Nucleus accumbens (tissue), 56 donors: ENCODE results near the gene XPO6.
"Not testable (repeated sequence)": the region's sequence is repeated elsewhere in the genome, so short reads cannot be mapped to it uniquely, and the experiment has no call there.

Experiments used
- DNase-seq, 56 donors: peaks; one replicate each; lab custom pipeline; 2025; lab: John Stamatoyannopoulos, UW

Gene XPO6

DNA sequence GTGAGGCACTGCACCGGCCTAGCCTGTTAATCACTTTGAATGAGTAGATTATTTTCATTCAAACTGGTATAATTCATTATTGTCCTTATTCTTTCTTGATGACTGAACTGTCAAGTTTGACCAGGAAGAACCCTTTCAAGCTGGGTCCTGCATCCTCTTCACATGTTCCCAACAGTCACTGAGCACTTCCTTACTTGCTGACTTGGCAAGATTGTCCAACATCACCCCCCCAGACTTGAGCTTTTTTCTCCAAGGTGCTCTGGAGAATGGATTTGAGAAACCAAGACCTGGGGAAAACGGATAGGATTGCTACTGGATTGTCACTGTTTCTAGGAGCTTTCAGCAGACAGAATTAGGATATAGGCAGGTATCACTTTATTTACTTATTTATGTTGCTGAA is 93.1 kb downstream of the XPO6 start:
- DNase-seq = no peak

DNA sequence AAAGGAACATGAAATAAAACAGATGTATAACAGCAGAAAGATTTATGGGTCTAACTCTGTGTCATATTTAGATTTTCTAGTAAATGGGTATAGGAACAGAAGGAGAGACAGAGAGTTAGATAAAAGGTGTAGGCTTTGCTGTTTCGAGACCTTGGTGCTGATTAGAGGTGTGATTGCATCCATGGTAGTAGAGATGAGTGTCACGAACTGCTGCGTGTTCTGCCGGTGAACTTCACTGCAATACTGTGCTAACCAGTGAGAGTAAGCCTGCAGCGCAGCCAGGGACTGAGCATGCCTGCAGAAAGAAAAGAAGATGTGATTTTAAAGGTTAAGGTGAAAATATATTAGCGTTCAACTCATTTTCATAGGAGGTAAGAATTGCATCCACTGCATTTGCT is 94.6 kb downstream of the XPO6 start:
- DNase-seq = no peak

DNA sequence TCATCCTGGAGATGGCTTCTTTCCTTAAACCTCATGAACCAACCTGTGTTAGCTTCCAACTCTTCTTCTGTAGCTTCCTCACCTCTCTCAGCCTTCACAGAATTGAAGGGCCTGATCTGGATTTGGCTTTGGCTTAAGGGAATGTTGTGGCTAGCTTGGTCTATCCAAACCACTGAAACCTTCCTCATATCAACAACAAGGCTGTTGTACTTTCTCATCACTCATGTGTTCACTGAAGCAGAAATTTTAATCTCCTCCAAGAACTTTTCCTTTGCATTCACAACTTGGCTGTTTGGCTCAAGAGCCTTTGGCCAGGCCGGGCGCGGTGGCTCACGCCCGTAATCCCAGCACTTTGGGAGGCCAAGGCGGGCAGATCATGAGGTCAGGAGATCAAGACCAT is 95.9 kb downstream of the XPO6 start:
- DNase-seq = not testable (repeated sequence)

DNA sequence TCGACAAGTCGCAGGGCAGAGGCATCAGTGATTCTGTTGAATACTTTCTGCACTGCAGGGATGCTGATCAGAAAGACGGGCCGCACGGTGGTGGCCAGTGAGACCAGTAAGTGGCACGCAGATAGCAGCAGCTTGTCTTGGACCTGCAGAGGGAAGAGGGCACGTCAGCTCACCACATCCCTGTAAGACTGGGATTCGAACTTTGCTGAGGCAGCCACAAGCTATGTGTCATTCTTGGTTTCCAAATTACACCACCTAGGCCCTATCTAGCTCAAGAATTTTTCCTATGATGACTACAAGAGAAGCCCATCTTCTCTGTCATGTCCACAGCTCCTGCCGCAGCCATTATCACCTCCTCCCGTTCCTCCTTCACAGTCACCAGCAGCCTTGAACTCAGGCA is 98.9 kb downstream of the XPO6 start:
- DNase-seq = no peak

DNA sequence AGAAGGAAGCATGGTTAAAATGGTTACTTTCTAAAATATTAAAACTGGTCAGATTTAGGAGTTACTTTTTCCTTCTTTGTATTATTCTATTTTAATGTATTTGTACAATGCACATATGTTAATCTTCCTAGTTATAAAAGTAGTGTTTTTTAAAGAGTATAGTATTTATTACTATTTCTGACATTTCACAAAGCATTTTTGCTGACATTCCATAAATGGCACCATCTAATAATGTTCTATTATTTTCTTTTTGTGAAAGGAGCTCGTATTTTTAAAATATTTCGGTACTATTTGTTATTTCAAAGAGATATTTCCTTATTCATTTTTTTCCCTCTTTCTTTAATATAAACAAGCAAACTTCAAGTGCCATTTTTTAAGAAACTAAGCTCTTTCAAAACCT is 100.8 kb downstream of the XPO6 start:
- no peak for DNase-seq

DNA sequence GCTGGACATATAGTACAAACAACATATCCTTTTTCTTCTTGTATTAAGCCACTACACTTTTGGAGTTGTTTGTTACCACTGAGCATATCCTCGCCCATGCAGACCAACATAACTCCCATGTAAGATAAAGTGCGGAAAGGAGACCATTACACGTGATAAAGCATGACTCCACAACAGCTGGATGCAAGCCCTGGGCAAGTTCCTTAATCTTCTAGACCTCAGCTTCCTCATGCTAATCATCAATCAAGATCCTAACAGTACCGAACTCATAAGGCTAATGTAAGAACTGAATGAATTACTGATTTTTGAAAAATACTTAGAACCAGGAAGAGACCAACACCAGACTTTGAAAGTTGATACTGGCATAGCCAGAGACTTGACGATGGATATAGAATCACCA is 101.3 kb downstream of the XPO6 start:
- no peak for DNase-seq

DNA sequence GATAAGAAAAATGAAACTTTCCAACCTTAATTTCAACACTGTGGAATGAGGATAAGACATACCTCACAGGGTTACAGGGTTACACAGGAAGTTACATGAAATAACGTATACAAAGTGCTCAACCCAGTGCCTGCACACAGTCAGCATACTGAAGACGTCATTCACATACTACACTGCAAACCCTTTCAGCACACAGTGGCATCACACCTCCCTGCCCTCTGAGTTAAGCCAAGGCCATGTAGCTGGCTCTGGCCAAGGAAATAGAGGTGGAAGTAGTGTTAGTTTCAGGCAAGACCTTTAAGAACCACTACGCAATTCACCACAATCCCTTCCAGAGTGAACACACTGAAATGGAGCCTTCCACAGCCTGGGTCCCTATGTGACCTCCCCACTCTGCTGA is 101.7 kb downstream of the XPO6 start:
- no peak for DNase-seq

DNA sequence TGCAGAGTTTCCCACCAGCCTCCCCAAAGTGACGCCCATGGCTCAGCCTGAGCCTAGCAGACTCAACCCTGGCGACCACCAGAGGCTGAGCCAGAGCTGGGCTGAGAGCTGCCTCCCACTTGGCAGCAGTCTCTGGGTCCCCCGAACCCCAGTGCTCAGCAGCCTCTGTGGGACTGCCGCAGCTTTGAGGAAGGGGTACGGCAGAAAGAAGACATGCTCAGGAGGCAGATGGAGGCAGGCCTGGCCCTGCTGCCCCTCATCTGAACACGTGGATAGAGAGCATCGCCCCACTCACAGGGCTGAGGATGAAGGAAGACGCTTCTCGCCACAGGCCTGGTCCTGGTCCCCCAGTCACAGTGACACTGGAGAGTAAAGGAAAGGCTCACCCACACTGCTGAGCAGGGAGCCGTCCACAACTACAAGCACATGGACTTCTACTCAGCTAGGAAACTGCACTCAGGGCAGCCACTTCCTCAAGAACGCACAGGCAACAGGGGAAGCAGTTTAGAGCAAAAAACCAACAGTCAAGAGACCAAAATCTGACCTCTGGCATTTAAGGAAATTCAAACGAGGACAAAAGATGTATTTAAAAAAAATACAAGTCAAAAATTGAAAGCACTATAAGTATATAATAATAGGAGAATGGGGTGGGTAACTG is 103.0 kb downstream of the XPO6 start:
- DNase-seq = no peak

DNA sequence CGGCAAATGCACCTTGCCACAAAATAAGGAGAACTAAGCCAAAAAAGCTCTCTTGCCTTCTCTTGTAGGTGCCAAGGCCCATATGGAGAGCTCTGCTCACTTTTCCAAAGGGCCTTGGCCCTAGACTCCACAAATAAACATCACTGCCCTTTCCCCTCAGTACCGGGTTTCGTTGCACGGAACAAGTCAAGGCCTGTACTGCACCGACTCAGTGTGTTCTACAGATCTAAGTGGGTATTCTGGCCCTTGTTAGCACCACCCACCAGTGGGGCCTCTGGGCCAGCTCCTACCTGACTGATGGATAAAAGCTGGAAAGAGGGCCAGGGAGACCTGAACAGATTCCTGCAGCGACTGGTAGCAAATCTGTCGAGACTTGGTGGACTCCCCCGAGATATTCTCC is 104.5 kb downstream of the XPO6 start:
- DNase-seq = no peak

DNA sequence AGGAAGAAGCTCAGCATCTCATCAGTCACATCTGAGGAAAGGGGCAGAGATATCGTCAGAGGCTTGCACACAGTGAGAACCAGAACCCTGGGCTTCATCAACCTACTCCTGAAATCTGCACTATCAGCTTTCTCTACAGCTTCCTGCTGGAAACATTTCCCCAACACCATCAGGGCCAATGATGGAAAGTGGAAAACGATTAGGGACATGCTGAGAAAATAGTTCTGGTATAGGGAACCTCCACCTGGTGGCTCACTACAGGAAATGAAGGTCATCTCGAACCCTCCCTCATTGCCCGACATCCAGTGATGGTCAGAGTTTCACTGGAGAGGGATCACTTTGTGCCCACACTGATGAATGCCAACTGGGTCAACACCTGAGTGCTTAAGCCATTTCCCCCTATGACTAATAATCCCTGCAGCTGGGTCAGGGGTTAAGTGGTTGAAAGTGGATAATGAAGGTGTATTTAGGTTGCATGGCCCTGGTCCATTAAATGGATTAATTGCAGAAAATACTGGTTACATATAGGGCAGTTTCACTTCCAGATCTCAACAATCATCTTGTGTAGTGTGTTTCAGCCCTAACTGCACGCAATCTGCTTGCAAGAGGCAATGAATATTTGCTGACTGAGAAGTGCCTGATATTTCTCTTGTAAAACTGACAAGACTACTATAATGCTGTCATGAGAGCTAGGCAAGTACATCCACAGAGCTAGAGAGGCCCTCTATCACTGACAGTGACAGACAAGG is 105.1 kb downstream of the XPO6 start:
- no peak for DNase-seq

DNA sequence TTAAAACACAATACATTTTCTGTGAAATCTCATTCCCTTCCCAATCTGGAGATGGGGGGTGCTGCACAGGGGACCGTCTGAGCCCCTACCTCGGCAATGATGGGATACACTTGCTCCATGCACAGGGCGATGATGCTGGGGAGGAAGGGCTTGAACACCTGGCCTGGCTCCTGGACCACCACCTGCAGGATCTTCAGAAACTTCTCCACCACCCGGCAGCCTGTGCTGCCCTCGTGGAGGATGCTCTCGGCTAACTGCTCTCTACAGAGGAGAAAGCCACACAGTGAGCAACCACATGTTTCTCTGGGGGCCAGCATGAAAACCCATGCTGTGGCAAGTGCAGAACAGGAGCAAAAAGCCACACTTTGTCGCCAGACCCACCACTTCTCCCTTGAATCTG is 105.8 kb downstream of the XPO6 start:
- DNase-seq = no peak

DNA sequence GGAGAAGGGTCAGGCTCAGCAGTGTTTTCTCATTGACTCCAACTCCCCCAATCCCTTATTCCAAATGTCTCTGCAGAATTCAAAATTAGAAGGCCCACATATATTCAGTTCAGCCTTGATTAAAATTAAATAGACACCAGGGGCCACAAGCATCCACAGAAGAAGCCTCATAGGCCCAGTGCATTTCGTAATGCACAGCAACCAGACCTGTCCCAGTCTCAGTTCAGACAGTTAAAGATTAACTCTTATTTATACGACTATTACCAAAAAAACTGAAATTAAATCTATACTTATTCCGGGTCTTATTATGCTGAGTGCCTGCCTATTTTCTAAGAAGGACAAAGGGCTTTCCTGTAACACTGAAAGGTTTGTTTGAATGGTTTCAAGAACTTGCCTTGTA is 106.5 kb downstream of the XPO6 start:
- no peak for DNase-seq

DNA sequence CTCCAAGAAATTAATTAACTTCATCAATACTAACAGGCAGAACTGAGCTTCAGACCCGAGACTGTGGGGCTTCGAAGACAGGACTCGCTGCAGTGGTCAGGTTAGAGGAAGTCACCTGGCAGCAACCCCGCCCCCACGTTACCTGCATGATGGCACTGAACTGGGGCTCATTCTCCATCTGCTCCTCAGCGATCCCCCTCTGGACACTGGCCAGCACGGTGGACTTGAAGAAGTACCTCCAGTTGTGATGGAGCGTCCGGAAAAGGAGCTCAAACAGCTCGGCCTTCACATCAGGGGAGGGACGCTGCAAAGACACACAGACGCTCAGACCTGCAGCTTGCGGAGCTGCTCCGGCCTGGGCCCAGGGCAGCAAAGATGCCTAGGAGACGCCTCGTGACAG is 107.4 kb downstream of the XPO6 start:
- DNase-seq = no peak

DNA sequence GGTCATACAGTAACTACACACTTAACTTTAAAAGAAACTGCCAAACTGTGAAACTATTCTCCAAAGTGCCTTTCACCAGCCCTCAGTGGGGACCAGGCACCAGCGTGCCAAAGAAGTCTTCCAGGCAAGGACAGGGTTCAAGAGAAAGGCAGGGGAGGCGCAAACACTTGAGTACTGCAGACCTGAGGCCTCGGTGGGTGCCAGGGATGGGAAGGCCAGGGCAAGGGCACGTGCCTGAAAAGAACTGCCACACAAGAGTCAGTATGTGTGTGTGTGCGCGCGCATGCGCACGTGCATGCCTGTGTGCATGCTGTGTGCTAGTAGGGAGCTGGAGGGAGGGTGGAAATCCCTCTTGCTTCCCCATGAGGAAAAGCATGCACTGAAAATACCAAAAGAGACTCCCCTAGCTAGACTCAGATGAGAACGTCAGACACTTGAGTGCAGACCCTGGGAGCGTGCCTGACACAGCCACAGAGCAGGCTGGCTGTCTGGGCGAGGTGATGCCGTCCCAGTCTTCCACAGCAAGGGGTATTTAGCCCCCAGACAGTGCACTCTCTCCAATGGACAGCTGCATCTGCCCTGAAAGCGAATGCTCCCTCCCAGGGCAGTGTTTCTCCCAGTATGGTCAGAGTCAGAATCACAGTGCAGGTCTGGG is 108.1 kb downstream of the XPO6 start:
- no peak for DNase-seq

DNA sequence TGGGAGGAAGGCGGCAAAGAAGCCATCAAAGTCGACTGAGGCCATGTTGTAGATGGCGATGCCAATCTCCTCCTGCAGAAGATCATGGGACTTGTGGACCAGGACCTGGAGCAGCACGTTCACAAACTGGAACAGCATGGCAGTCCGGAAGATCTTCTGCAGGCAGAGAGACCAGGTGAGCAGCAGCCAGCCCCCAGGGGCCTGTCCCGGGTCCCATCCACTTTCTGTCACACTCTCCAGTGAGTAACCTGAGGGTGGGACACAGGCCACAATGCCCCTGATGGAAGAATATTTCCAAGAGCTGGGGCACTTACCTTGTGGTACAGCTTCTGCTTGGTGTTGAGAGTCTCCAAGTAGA is 110.3 kb downstream of the XPO6 start:
- no peak for DNase-seq

DNA sequence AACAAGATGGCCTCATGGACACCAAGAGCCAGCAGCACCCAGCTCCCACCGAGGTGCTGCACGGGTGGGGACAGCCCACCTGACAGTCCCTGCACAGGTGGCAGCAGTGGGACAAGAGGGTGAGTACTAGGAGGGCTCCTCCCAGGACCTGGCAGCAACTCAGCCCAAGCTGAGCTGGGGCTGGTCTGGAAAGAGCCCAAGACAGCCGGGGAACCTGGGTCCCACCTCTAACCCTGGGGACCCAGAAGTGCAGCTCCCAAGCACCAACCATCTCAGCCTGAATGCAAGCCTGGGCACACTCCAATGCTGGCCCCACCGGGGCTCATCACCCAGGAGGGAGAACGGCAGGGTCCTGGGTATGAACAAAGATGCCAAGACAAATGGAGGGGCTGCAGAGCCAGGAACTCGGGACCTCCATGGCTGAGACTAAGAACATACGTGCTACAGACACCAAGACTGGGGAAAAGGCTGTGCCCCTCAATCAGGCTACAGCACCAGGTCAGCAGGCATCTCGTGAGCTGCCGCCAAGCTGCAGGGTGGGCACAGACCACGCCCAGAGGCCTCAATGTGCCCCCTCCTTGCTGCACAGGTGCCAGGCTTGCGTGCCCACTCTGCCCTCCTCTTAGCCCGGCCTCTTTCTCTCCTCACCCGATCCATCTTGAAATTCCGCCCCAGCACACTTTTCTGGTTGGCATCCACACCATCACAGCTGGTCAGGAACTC is 110.8 kb downstream of the XPO6 start:
- DNase-seq = no peak

DNA sequence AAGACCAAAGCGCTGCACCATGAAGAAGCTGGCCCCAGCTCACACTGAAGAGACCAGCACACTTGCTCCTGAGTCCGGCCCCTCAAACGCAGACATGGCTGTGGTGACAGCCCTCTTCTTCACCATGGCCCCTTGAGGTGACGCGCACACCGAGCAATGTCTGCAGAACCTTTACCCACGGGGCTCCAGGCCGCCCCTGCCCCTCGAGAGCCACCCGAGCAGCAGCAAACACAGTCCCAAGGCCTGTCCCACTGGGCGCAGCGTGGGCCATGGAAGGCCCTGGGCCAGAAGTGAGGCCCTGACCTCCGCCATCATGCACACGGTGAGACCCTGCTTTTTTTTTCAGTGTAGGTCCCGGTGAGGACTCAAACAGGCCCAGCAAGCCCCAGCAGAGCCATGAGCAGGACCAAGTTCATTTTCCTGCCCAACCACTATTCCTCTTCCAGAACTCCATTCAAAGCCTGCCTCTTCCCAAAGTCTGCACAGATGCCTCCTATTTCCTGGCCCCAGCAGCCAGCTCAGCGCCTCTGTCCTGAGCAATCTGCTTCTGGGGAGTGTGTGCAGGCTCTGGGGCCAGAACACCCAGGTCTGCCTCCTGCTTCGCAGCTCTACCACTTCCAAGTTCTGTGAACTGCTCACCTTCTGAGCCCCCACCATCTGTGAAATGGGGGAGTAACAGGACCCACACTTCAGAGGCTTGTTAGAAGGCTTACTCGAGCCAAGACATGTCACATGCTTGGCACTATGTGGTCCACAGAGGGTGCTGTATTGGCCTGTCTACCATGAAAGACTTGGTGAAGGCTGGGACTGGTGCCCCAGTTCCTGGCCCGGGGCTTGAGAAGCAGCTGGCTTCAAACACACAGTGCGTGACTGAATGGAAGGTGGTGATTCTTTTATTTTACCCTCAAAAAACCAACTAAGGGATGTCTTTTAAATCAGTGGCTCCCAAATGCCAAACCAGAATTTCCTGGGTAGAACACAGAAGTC is 112.5 kb downstream of the XPO6 start:
- DNase-seq = peak in 2 of 56 donors; percentile 9 to 17

DNA sequence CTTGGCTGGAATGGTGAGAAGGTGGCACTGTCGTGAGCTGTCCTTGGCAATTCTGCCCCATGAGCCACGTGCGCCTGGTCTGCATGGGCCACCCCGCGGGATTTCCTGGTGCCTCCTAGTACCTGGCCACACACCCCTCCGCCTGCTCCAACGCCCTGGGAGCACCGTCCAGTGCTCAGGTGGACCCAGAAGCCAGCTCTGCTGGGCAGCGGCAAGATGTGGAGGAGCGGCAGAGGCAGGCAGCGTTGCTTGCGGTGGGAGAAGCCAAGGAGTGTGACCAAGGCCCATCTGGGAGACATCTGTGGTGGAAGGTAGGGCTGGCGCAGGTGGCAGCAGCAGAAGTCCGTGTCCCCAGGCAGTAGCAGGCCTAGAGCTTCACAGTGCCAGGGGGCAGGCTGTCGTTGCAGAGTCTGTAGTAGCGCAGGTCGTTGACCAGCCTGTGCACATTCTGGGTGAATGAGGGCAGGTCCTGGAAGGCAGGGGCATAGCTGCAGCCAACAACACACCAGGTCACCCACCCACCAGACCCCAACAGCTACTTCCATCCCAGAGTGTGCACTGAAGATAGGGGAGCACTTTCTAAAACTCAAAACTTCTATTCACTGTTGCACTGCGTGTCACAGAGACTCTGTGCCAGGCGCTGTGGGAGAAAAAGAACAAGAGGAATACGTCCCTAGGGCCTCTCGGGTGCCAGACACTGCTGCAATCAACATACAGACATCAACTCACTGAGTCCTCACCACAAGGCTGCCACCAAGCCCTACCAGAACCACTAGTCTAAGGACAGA is 113.4 kb downstream of the XPO6 start:
- DNase-seq = no peak
